Measurements from ENCODE around the gene ST6GALNAC1. TPM values are rescaled to one million over a fixed set of nuclear protein-coding genes. Genes with fewer than 3 reads are reported as not detected.

Gene ST6GALNAC1
- total and polyA plus RNA-seq, 12 donors, result 1.9 to 7.3 (median 3.5) TPM

GRCh38 chr17:76679239-76679638, 35.7 kb upstream of the ST6GALNAC1 start:
- Histone ChIP-seq H3K9me3 (no peaks in the 10 kb centered on the region), H3K4me3 (no peak overlapping the region), H3K4me1 (peaks cover 20 to 45% (median 30%) of the 10 kb centered on the region in 9 donors), H3K27ac (peak overlapping the region in 1 of 10 donors; percentile 36), H3K36me3 (peaks cover 0 to 80% (median 15%) of the 10 kb centered on the region in 9 donors), H3K27me3 (no peaks in the 10 kb centered on the region)
- 59 to 80% methylated on average over 1 of the region's 1 CpG for WGBS, 2 donors
- no peak for ATAC-seq
- TF ChIP-seq, protein P1, sequence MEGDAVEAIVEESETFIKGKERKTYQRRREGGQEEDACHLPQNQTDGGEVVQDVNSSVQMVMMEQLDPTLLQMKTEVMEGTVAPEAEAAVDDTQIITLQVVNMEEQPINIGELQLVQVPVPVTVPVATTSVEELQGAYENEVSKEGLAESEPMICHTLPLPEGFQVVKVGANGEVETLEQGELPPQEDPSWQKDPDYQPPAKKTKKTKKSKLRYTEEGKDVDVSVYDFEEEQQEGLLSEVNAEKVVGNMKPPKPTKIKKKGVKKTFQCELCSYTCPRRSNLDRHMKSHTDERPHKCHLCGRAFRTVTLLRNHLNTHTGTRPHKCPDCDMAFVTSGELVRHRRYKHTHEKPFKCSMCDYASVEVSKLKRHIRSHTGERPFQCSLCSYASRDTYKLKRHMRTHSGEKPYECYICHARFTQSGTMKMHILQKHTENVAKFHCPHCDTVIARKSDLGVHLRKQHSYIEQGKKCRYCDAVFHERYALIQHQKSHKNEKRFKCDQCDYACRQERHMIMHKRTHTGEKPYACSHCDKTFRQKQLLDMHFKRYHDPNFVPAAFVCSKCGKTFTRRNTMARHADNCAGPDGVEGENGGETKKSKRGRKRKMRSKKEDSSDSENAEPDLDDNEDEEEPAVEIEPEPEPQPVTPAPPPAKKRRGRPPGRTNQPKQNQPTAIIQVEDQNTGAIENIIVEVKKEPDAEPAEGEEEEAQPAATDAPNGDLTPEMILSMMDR (IDR thresholded peaks at IDR 0.05), result no peak
- DNase-seq, result no peak
- intact Hi-C loops (cut with DNase I), result loop anchor here in 2 of 10 donors (5.0 to 10.0 kb wide), 2 partner anchors 33 to 46 kb away; partner anchors contain the start of genes JMJD6 (in 1 of the 2), METTL23 (in 1 of the 2) and MXRA7 (in 1 of the 2)

- ATAC-seq, result no peak
- no peak overlapping the region for H3K4me3 ChIP-seq
- H3K4me1 ChIP-seq, result peaks cover 15 to 38% (median 23%) of the 10 kb centered on the region in 9 donors
- H3K27me3 ChIP-seq, result no peaks in the 10 kb centered on the region
- TF ChIP-seq, protein P1 (IDR thresholded peaks at IDR 0.05), result no peak
- intact Hi-C loops (cut with DNase I), result loop anchor here in 2 of 10 donors (5.0 to 10.0 kb wide), 2 partner anchors 34 to 46 kb away; partner anchors contain the start of genes JMJD6 (in 1 of the 2), METTL23 (in 1 of the 2) and MXRA7 (in 1 of the 2)
- peak overlapping the region in 2 of 10 donors; percentile 36 to 40 for H3K27ac ChIP-seq
- 77 to 87% methylated on average over 12 of the region's 12 CpGs for WGBS, 2 donors
- DNase-seq, result no peak
- H3K9me3 ChIP-seq, result no peaks in the 10 kb centered on the region
- H3K36me3 ChIP-seq, result peaks cover 0 to 75% (median 12%) of the 10 kb centered on the region in 9 donors
Measured at GRCh38 chr17:76678330-76678729, 34.8 kb upstream of the ST6GALNAC1 start.

DNA sequence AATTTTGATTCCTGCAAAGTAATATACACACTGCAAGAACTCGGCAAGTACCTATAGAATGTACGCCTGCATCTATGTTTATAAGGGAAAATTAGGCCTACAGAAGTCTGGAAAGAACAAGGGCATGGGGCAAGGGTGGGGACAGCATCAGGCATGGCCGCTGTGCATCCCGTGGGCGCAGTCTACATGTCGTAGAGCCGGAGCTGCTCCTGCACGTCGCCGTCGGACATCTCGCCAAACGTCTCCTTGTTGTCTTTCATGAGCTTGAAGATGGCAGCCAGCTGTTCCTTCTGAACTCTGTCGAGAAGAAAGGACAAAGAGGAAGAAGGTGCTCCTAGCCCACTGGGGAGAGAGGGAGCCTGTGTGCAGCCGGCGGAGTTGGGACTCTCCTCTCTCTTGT, 33.8 kb upstream of the ST6GALNAC1 start:
- Histone ChIP-seq H3K4me3 (no peak overlapping the region), H3K9me3 (no peaks in the 10 kb centered on the region), H3K27me3 (no peaks in the 10 kb centered on the region), H3K36me3 (peaks cover 0 to 66% (median 12%) of the 10 kb centered on the region in 9 donors), H3K4me1 (peaks cover 7 to 33% (median 18%) of the 10 kb centered on the region in 9 donors), H3K27ac (no peak overlapping the region)
- WGBS, 2 donors, result 73 to 78% methylated on average over 16 of the region's 16 CpGs
- ATAC-seq, result no peak
- TF ChIP-seq, protein P1 (IDR thresholded peaks at IDR 0.05), result no peak
- no peak for DNase-seq
- intact Hi-C loops (cut with DNase I), result loop anchor here in 2 of 10 donors (5.0 to 10.0 kb wide), 2 partner anchors 35 to 47 kb away; partner anchors contain the start of genes JMJD6 (in 1 of the 2), METTL23 (in 1 of the 2) and MXRA7 (in 1 of the 2)

DNA sequence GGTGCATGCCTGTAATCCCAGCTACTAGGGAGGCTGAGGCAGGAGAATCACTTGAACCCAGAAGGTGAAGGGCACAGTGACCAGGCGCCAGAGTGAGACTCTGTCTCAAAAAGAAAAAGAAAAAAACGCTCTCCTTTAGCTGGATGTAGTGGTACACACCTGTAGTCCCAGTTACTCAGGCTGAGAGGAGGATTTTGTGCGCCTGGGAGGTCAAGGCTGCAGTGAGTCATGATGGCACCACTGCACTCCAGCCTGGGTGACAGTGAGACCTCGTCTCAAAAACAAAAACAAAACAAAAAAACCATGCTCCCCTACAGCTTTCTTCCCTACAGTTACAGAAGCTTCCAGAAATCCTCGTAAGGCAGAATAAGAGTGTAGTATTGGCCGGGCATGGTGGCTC, 33.1 kb upstream of the ST6GALNAC1 start:
- intact Hi-C loops (cut with DNase I), result loop anchor here in 2 of 10 donors (5.0 to 10.0 kb wide), 2 partner anchors 36 to 48 kb away; partner anchors contain the start of genes JMJD6 (in 1 of the 2), METTL23 (in 1 of the 2) and MXRA7 (in 1 of the 2)
- ATAC-seq (no peak), DNase-seq (no peak)
- Histone ChIP-seq H3K4me3 (no peak overlapping the region), H3K27ac (no peak overlapping the region), H3K27me3 (no peaks in the 10 kb centered on the region), H3K36me3 (peaks cover 0 to 65% (median 12%) of the 10 kb centered on the region in 9 donors), H3K9me3 (no peaks in the 10 kb centered on the region), H3K4me1 (peaks cover 4 to 29% (median 15%) of the 10 kb centered on the region in 9 donors)
- 93 to 97% methylated on average over 6 of the region's 6 CpGs for WGBS, 2 donors
- TF ChIP-seq, protein P1 (IDR thresholded peaks at IDR 0.05), result no peak

Data from heart right ventricle (tissue), 16 donors.